T-helper 17 cell (primary cell): ENCODE measurements around the gene CFAP157. TPM values are rescaled to one million over a fixed set of nuclear protein-coding genes. Genes with fewer than 3 reads are reported as not detected.

Experiments
- ATAC-seq: fragments of 150-1000 bp; cut with Tn5 transposase; 2 replicates; pipeline ENCODE4 v1.10.0; 2021; ENCODE audit warnings: mild to moderate bottlenecking, moderate library complexity
- DNase-seq, 3 donors: peaks; one replicate each; pipeline versions ENCODE4 v3.0.0 to v3.0.0-alpha.2; 2020 to 2021
- H3K9me3 ChIP-seq: one replicate; pipeline ENCODE4 v1.7.0; 2013; ENCODE audit warnings: low read length, mild to moderate bottlenecking; ENCODE audit not compliant: control insufficient read depth, poor library complexity, severe bottlenecking
- H3K27ac Mint-ChIP-seq: one replicate; pipeline ENCODE4 v1.8.0; 2022; ENCODE audit warnings: mild to moderate bottlenecking, moderate library complexity, mixed read lengths
- H3K27me3 Mint-ChIP-seq: one replicate; pipeline ENCODE4 v1.8.0; 2022; ENCODE audit warnings: mixed read lengths
- H3K36me3 Mint-ChIP-seq: one replicate; pipeline ENCODE4 v1.8.0; 2022; ENCODE audit warnings: low read depth, mixed read lengths
- H3K4me1 Mint-ChIP-seq: one replicate; pipeline ENCODE4 v1.8.0; 2022; ENCODE audit warnings: mild to moderate bottlenecking, mixed read lengths
- H3K4me3 Mint-ChIP-seq: one replicate; pipeline ENCODE4 v1.8.0; 2022; ENCODE audit warnings: mild to moderate bottlenecking, moderate library complexity, mixed read lengths
- total RNA-seq, 4 donors: library from RNA in 2 of 4; stranded (reverse) in 2 of 4; gene quantifications; one replicate each; pipeline ENCODE4 v1.2.3 and lab custom pipeline; 2022 to 2026

Gene CFAP157
- total RNA-seq (under 1 TPM in 1 of 2 donors, not detected in 1; 0.27 TPM), total RNA-seq (lab: John Stamatoyannopoulos, UW) (0.12 to 0.45 reads per million in 2 donors)

DNA sequence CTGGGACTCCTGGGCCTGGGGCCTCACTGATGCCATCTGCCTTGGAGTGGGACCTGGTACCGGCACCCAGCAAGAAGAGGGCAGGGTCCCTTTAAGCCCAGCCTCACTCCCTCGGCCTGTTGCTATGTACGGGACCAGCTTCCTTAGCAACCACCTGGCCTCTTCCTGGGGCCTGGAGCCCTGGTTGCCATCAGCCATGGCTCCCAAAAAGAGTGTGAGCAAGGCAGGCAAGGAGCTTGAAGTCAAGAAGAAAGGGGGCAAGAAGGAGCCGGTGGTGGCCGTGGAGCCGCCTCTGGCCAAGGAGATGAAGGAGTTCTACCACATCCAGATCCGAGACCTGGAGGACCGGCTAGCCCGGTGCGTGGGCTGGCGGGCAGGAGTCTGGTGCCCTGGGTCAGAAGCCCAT is at the start of gene CFAP157:
Gene CFAP157 (plus strand): TSS at position 153 of the 406 bp plus-strand sequence. CDS start 44 bp downstream, at position 197.
- H3K9me3 ChIP-seq = no peaks in the 10 kb centered on the region
- ATAC-seq (no peak), DNase-seq (no peak)
- Mint-ChIP-seq H3K4me3 (peak within 1 kb of the TSS; percentile 5), H3K4me1 (peaks cover 14% of the 10 kb centered on the region), H3K36me3 (no peaks in the 10 kb centered on the region), H3K27me3 (no peaks in the 10 kb centered on the region), H3K27ac (no peak within 1 kb of the TSS)

GRCh38 chr9:127658428-127658827 is 48.4 kb upstream of the CFAP157 start:
- H3K9me3 ChIP-seq = no peaks in the 10 kb centered on the region
- Mint-ChIP-seq H3K4me1 (no peaks in the 10 kb centered on the region), H3K27me3 (no peaks in the 10 kb centered on the region), H3K4me3 (no peak overlapping the region), H3K27ac (no peak overlapping the region), H3K36me3 (peaks cover 7% of the 10 kb centered on the region)
- DNase-seq (no peak), ATAC-seq (no peak)

GRCh38 chr9:127660886-127661741 is 45.7 kb upstream of the CFAP157 start:
- no peaks in the 10 kb centered on the region for H3K9me3 ChIP-seq
- DNase-seq (no peak), ATAC-seq (no peak)
- no peaks in the 10 kb centered on the region for H3K4me1 Mint-ChIP-seq
- no peak overlapping the region for H3K27ac Mint-ChIP-seq
- peaks cover 8% of the 10 kb centered on the region for H3K36me3 Mint-ChIP-seq
- H3K27me3 Mint-ChIP-seq = peaks cover 6% of the 10 kb centered on the region
- H3K4me3 Mint-ChIP-seq = no peak overlapping the region

- peaks cover 6% of the 10 kb centered on the region for H3K27me3 Mint-ChIP-seq
- peaks cover 8% of the 10 kb centered on the region for H3K36me3 Mint-ChIP-seq
- no peak overlapping the region for H3K4me3 Mint-ChIP-seq
- DNase-seq (no peak), ATAC-seq (no peak)
- H3K9me3 ChIP-seq = no peaks in the 10 kb centered on the region
- H3K4me1 Mint-ChIP-seq = no peaks in the 10 kb centered on the region
- H3K27ac Mint-ChIP-seq = no peak overlapping the region
Measured at GRCh38 chr9:127662617-127663016, 44.2 kb upstream of the CFAP157 start.

DNA sequence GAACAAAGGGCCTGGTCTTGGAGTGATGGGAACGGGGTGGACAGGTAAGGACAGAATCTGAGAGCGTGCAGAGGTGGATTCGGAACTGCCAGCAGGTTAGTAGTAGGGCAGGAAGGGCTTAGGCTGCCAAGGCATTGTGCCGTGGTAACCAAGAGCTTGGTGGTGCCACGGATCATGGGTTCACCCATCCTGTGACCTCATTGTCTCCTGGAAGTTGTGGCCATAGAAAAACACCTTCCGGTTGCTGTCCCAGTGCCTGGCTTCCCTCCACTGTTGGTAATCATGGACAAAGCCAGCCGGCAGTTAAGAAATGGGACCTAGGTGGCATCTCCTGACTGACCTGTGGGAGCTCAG is 42.5 kb upstream of the CFAP157 start:
- no peak overlapping the region for H3K4me3 Mint-ChIP-seq
- DNase-seq (no peak), ATAC-seq (no peak)
- H3K36me3 Mint-ChIP-seq = peaks cover 8% of the 10 kb centered on the region
- no peak overlapping the region for H3K27ac Mint-ChIP-seq
- peaks cover 6% of the 10 kb centered on the region for H3K27me3 Mint-ChIP-seq
- no peaks in the 10 kb centered on the region for H3K4me1 Mint-ChIP-seq
- H3K9me3 ChIP-seq = no peaks in the 10 kb centered on the region

DNA sequence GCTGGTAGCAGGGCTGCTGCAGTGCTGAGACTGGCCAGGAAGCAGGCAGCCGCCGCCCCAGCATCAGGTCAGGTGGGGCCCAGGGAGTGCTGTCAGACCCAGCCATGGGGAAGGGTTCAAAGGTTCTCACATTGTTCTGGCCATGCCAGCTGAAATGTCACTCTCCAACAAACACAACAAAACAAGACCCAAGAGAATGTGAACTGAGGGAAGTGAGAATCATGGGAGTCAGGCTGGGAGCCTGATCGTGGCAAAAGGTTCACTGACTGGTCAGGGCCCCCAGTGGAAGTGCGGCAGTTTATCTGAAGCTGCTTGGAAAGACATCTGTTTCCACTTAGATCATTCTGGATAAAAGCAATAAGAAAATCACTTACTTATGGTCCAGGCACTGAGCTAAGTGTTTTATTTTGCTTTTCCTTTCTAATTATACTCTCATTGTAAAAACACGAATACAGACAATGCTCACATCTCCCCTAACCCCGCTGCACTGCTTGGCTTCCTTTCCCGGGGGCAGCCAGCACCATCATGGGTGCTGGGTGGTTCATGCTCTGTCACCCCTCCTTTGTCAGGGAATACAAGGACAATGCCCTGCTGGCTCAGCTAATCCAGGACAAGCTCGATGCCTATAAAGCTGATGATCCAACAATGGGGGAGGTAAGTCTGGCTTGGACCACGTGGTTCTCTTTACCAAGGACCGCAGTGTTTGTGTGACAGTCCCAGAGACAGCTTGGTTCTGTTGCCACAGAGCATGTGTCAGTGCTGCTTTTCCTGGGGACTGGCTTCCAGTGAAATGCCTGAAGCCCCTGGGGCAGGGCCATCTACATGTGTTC is 41.9 kb upstream of the CFAP157 start:
- Mint-ChIP-seq H3K4me1 (no peaks in the 10 kb centered on the region), H3K27me3 (peaks cover 6% of the 10 kb centered on the region), H3K36me3 (peaks cover 8% of the 10 kb centered on the region), H3K4me3 (no peak overlapping the region), H3K27ac (no peak overlapping the region)
- DNase-seq (no peak), ATAC-seq (no peak)
- no peaks in the 10 kb centered on the region for H3K9me3 ChIP-seq

DNA sequence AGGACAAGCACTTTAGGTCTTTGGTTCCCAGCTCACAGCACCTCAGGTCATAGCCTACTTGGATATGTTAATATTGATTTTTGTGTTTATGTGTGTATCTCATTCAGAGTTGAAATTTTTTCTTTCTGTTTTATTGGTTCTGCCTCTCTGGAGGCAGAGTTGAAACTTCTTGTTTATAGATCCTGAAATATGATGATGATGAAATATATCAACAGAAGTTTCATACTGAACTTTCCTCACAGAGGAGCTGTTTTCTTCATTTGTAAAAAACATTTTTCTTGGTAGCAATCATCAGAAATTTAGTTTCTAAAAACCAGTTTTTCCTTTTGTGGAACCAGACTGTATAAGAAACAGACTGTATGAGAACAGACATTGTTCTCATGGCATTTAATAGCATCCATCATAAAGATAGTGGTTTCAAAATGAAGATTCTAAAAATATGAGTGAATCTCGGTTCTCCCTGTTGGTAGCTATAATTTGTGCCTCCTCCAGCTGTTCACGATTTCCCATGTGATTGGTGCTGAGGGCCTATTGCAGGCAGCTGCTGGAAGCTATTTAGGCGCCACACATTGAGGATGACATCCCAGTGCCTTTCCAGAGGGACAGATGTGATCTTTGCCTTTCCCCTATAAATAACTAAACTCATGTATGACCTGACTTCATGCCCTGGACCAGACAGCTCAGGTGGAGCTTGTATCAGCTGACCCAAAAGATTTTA is 39.5 kb upstream of the CFAP157 start:
- H3K4me1 Mint-ChIP-seq = peaks cover 3% of the 10 kb centered on the region
- H3K27ac Mint-ChIP-seq = no peak overlapping the region
- no peak overlapping the region for H3K4me3 Mint-ChIP-seq
- H3K9me3 ChIP-seq = no peaks in the 10 kb centered on the region
- peaks cover 6% of the 10 kb centered on the region for H3K27me3 Mint-ChIP-seq
- ATAC-seq = no peak
- DNase-seq = no peak
- peaks cover 12% of the 10 kb centered on the region for H3K36me3 Mint-ChIP-seq

DNA sequence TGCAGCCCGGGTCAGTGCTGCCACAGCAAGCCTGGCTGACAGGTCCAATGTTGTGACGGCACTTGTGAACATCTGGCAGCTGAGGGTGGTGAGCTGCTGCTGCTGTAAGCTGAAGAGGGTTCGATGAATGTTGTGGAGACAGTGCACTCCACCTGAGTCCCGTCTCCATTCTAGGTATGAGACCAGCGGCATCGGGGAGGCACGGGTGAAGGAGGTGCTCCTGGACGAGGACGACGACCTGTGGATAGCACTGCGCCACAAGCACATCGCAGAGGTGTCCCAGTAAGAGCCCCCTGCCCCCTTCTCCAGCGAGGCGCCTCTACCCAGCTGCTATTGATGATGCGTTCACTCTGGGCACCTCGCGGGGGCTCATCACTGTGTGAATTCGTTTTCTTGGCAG is 38.9 kb upstream of the CFAP157 start:
- DNase-seq (no peak), ATAC-seq (no peak)
- H3K4me3 Mint-ChIP-seq = no peak overlapping the region
- peaks cover 8% of the 10 kb centered on the region for H3K36me3 Mint-ChIP-seq
- peaks cover 3% of the 10 kb centered on the region for H3K4me1 Mint-ChIP-seq
- no peaks in the 10 kb centered on the region for H3K9me3 ChIP-seq
- no peak overlapping the region for H3K27ac Mint-ChIP-seq
- peaks cover 6% of the 10 kb centered on the region for H3K27me3 Mint-ChIP-seq

GRCh38 chr9:127673234-127673633 is 33.6 kb upstream of the CFAP157 start:
- DNase-seq (no peak), ATAC-seq (no peak)
- Mint-ChIP-seq H3K4me3 (no peak overlapping the region), H3K27ac (no peak overlapping the region), H3K36me3 (peaks cover 4% of the 10 kb centered on the region), H3K4me1 (peaks cover 6% of the 10 kb centered on the region), H3K27me3 (no peaks in the 10 kb centered on the region)
- H3K9me3 ChIP-seq = no peaks in the 10 kb centered on the region

DNA sequence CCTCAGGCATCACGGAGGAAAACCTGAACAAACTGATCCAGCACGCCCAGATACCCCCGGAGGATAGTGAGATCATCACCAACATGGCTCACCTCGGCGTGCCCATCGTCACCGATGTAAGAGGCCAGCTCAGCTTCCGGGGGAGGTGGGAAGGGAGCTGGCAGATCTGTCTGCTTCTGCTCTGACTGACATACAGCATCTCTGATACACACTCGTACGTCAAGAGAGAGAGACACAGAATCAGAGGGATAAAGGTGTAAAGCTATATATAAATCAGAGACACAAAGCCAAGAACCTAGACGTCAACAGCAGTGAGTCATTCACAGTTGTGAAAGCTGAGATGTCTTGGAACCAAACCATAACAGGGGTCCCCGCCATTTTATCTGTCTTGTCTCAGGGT is 30.1 kb upstream of the CFAP157 start:
- H3K4me3 Mint-ChIP-seq = no peak overlapping the region
- DNase-seq = no peak
- ATAC-seq = no peak
- peaks cover 7% of the 10 kb centered on the region for H3K4me1 Mint-ChIP-seq
- no peaks in the 10 kb centered on the region for H3K9me3 ChIP-seq
- H3K27me3 Mint-ChIP-seq = no peaks in the 10 kb centered on the region
- no peaks in the 10 kb centered on the region for H3K36me3 Mint-ChIP-seq
- no peak overlapping the region for H3K27ac Mint-ChIP-seq

DNA sequence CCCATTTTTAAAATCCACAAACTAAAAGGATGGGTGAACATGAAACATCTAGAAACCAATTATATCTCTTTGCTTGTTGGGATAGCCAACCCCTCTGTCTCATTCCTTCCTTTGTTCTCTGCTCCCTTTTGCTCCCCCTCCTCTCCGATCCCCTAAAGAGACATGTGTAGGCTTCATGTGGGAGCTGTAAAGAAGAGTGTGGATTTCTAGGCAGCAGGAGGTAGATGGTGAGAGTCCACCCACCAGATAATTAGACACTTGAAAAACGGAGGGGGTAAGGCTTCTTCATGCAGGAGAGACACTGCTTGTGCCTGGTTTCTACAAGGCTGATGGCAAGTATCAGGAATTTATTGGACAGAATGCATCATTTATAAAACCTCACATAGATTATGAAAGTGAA is 27.3 kb upstream of the CFAP157 start:
- H3K9me3 ChIP-seq = no peaks in the 10 kb centered on the region
- no peak for ATAC-seq
- Mint-ChIP-seq H3K27ac (no peak overlapping the region), H3K27me3 (no peaks in the 10 kb centered on the region), H3K4me1 (peaks cover 7% of the 10 kb centered on the region), H3K36me3 (no peaks in the 10 kb centered on the region), H3K4me3 (no peak overlapping the region)
- DNase-seq = no peak

- ATAC-seq (no peak), DNase-seq (no peak)
- peaks cover 9% of the 10 kb centered on the region for H3K4me1 Mint-ChIP-seq
- H3K9me3 ChIP-seq = no peaks in the 10 kb centered on the region
- no peak overlapping the region for H3K4me3 Mint-ChIP-seq
- no peaks in the 10 kb centered on the region for H3K36me3 Mint-ChIP-seq
- no peaks in the 10 kb centered on the region for H3K27me3 Mint-ChIP-seq
- no peak overlapping the region for H3K27ac Mint-ChIP-seq
Measured at GRCh38 chr9:127680226-127680625, 26.6 kb upstream of the CFAP157 start.

- Mint-ChIP-seq H3K27ac (no peak overlapping the region), H3K4me3 (no peak overlapping the region), H3K36me3 (no peaks in the 10 kb centered on the region), H3K27me3 (no peaks in the 10 kb centered on the region), H3K4me1 (peaks cover 7% of the 10 kb centered on the region)
- ATAC-seq (no peak), DNase-seq (no peak)
- no peaks in the 10 kb centered on the region for H3K9me3 ChIP-seq
Measured at GRCh38 chr9:127680846-127681245, 25.9 kb upstream of the CFAP157 start.
